K562 (cell line): ENCODE data around the gene UQCC5. TPM values are rescaled to one million over a fixed set of nuclear protein-coding genes. Genes with fewer than 3 reads are reported as not detected.

Experiments
- ATAC-seq: fragments of 200-7000 bp; cut with Tn5 transposase; 3 replicates; pipeline ENCODE4 v1.9.1; 2020; ENCODE audit warnings: moderate library complexity
- BruUV-seq: library from RNA; stranded (reverse); fragments of 400-500 nt; replicated peaks from 2 replicates; lab custom pipeline; 2021; lab: Mats Ljungman, UMichigan
- CTCF ChIA-PET: fragments of 300-600 bp; formaldehyde crosslinking; extraction: SDS; loops from one replicate; lab custom pipeline; 2021; ENCODE audit warnings: low intra/inter-chr PET ratio; lab: Yijun Ruan, JAX
- POLR2A ChIA-PET: fragments of 300-600, 350-650 bp; sonication (Branson Sonifier 250); formaldehyde crosslinking; extraction: SDS; loops from one replicate; lab custom pipeline; 2021; ENCODE audit warnings: antibody characterized with exemption, inconsistent platforms; lab: Yijun Ruan, JAX
- DNase-seq, 4 experiments: peaks; one replicate each; pipeline versions ENCODE4 v3.0.0 to v3.0.0-alpha.2; 2011 to 2018; ENCODE audit warnings: low spot score in 3 of 4, mixed read lengths in 3 of 4; ENCODE audit errors: extremely low read depth in 1 of 4
- FAIRE-seq: peaks from 2 replicates; lab custom pipeline; 2011; peaks lifted over from hg19 to GRCh38; lab: Jason Lieb, UNC
- H2AFZ ChIP-seq: 2 replicates; pipeline ENCODE4 v1.6.0; 2011; ENCODE audit warnings: low read depth, low read length, control low read depth, inconsistent platforms
- H3K27ac ChIP-seq: fragments of 200-600 bp; 3 replicates; pipeline ENCODE4 v1.8.0; 2011; ENCODE audit warnings: low read depth, mild to moderate bottlenecking, control low read depth, inconsistent platforms, low read length, moderate library complexity, mixed read lengths; ENCODE audit errors: extremely low read depth
- H3K27me3 ChIP-seq, 2 experiments: fragments of 300-600 bp in 1 of 2; 2 replicates in 1 of 2; 3 replicates in 1 of 2; pipeline versions ENCODE4 v1.6.0 to v1.8.0; 2011; ENCODE audit warnings: inconsistent platforms in 2 of 2, low read length in 2 of 2, mild to moderate bottlenecking in 1 of 2, mixed read lengths in 1 of 2, moderate library complexity in 1 of 2; ENCODE audit not compliant: control insufficient read depth in 2 of 2, insufficient read depth in 2 of 2
- H3K36me3 ChIP-seq: fragments of 300-600 bp; 3 replicates; pipeline ENCODE4 v1.8.0; 2011; ENCODE audit warnings: mild to moderate bottlenecking, low read length, inconsistent platforms; ENCODE audit not compliant: control insufficient read depth, insufficient read depth
- H3K4me1 ChIP-seq, 2 experiments: fragments of 200-600 bp in 1 of 2; replicated peaks in 1 of 2; 2 replicates in 1 of 2; 3 replicates in 1 of 2; pipeline versions ENCODE4 v1.5.1 to v1.8.0; 2011; ENCODE audit warnings: inconsistent platforms in 2 of 2, low read length in 2 of 2, mild to moderate bottlenecking in 1 of 2, mixed read lengths in 1 of 2, moderate library complexity in 1 of 2; ENCODE audit not compliant: control insufficient read depth in 2 of 2, insufficient read depth in 2 of 2
- H3K4me2 ChIP-seq: 2 replicates; pipeline ENCODE4 v1.6.1; 2011; ENCODE audit warnings: low read length, control low read depth, inconsistent platforms, mixed read lengths; ENCODE audit not compliant: insufficient read depth
- H3K4me3 ChIP-seq: fragments of 200-600 bp; sonication (generic), shearing (Covaris generic); 2 replicates; pipeline ENCODE4 v1.5.1; 2016; ENCODE audit warnings: control low read depth, inconsistent platforms
- H3K79me2 ChIP-seq: fragments of 200-600 bp; 3 replicates; pipeline ENCODE4 v1.8.0; 2011; ENCODE audit warnings: low read length, inconsistent platforms; ENCODE audit not compliant: control insufficient read depth, insufficient read depth
- H3K9ac ChIP-seq, 2 experiments: 2 replicates each; pipeline versions ENCODE4 v1.6.0 to v1.6.1; 2011; ENCODE audit warnings: low read depth in 2 of 2, low read length in 2 of 2, control low read depth in 1 of 2, inconsistent platforms in 1 of 2, mild to moderate bottlenecking in 1 of 2, mixed read lengths in 1 of 2; ENCODE audit not compliant: insufficient read depth in 1 of 2
- H3K9me1 ChIP-seq: one replicate; pipeline ENCODE4 v1.6.0; 2011; ENCODE audit warnings: inconsistent platforms, mild to moderate bottlenecking, low read length, moderate library complexity; ENCODE audit not compliant: control insufficient read depth, insufficient read depth
- H3K9me3 ChIP-seq: replicated peaks from 2 replicates; pipeline ENCODE4 v1.5.1; 2011; ENCODE audit warnings: low read depth, low read length, inconsistent platforms; ENCODE audit not compliant: control insufficient read depth, insufficient read depth
- H4K20me1 ChIP-seq: replicated peaks from 2 replicates; pipeline ENCODE4 v1.6.1; 2011; ENCODE audit warnings: low read length, inconsistent platforms, mixed read lengths; ENCODE audit not compliant: control insufficient read depth, insufficient read depth
- CBX5 ChIP-seq: IDR thresholded peaks from 2 replicates; pipeline ENCODE4 v1.6.1; 2014; ENCODE audit warnings: low read depth, borderline replicate concordance
- DACH1 ChIP-seq: fragments of 450-650 bp; IDR thresholded peaks from 2 replicates; pipeline ENCODE4 v1.6.1; 2018; ENCODE audit not compliant: partially characterized antibody
- HDAC6 ChIP-seq: IDR thresholded peaks from 2 replicates; pipeline ENCODE4 v1.6.1; 2012; ENCODE audit warnings: low read depth, mild to moderate bottlenecking, control low read depth, inconsistent platforms, low read length, moderate library complexity
- IRF1 ChIP-seq: sonication (generic); formaldehyde crosslinking; IDR thresholded peaks from 2 replicates; pipeline ENCODE4 v1.8.0; 2022; ENCODE audit warnings: missing genetic modification reagents, mild to moderate bottlenecking, borderline replicate concordance
- KDM5B ChIP-seq: fragments of 200-600 bp; sonication (generic); IDR thresholded peaks from 2 replicates; pipeline ENCODE4 v1.6.1; 2012; ENCODE audit warnings: low read depth, mild to moderate bottlenecking, moderate library complexity, low read length, control low read depth, inconsistent platforms; ENCODE audit not compliant: insufficient replicate concordance
- MTA1 ChIP-seq: fragments of 450-650 bp; IDR thresholded peaks from 2 replicates; pipeline ENCODE4 v1.6.1; 2017; ENCODE audit warnings: borderline replicate concordance
- NFIX ChIP-seq: fragments of 250-450 bp; sonication (Bioruptor Pico); IDR thresholded peaks from 2 replicates; pipeline ENCODE4 v1.4.0; 2020; ENCODE audit warnings: low read depth, mild to moderate bottlenecking, moderate library complexity
- ZFP30 ChIP-seq: fragments of 250-450 bp; sonication (Bioruptor Pico); IDR thresholded peaks from 2 replicates; pipeline ENCODE4 v1.8.0; 2022; ENCODE audit warnings: moderate library complexity, mild to moderate bottlenecking, inconsistent platforms, borderline replicate concordance
- WGBS: fragments of 100-300 bp; shearing (Covaris generic); methylation state at CpG from one replicate; pipeline ENCODE4 v1.1.6; 2016; ENCODE audit warnings: low coverage, mixed read lengths; ENCODE audit not compliant: insufficient coverage; ENCODE audit errors: missing lambda C conversion rate; 5-methylcytosine and 5-hydroxymethylcytosine counted together
- in situ Hi-C: fragments of 300-500 bp; cut with MboI; formaldehyde crosslinking; loops from 4 replicates; pipeline ENCODE4 v1.15.0; 2018; ENCODE audit warnings: inconsistent platforms, mixed read lengths
- intact Hi-C: fragments of 100-400 bp; cut with micrococcal nuclease; formaldehyde crosslinking; loops from 2 replicates; pipeline ENCODE4 v1.14.2; 2022
- polyA plus RNA-seq, 8 experiments: library from polyadenylated mRNA; depleted of rRNA in 4 of 8; stranded (reverse) in 5 of 8; unstranded in 3 of 8; fragments of >200 nt; fragmentation: Nextera tagmentation in 2 of 8; fragmentation: Illumina TruSeq in 1 of 8; extraction: Ambion mirVana in 2 of 8; extraction: Trizol in 1 of 8; gene quantifications; 2 replicates each; pipeline versions ENCODE4 v1.2.1 to v1.2.3, GENCODE V29; 2011 to 2014; ENCODE audit warnings: inconsistent platforms in 1 of 8, missing spikeins in 1 of 8
- total RNA-seq, 7 experiments: library from RNA; depleted of rRNA in 6 of 7; stranded (reverse); fragments of >200 nt in 6 of 7; fragmentation: Illumina TruSeq in 2 of 7; extraction: Trizol in 2 of 7; gene quantifications; 2 replicates each; pipeline versions ENCODE4 v1.2.1 to v1.2.3, GENCODE V29; 2011 to 2021; ENCODE audit warnings: low replicate concordance in 1 of 7

UQCC5 gene
- total and polyA plus RNA-seq, 9 of the 15 experiments (the other 6 are each of a cell fraction or from before 2014, with no cell fraction given), result 10.2 to 55.4 (median 33.8) TPM

- POLR2A ChIA-PET, result interaction anchor here (1.3 kb wide), 1 partner anchor 156 kb away, joined by 3 read pairs; no protein-coding TSS in a partner anchor
- intact Hi-C loops, result no loop called here
- no peak for TF ChIP-seq HDAC6
- TF ChIP-seq ZFP30, result no peak
- TF ChIP-seq NFIX, result no peak
- TF ChIP-seq KDM5B, result no peak
- TF ChIP-seq CBX5, result no peak
- TF ChIP-seq IRF1, result no peak
- no peak for TF ChIP-seq DACH1
- TF ChIP-seq MTA1, result no peak
Observed at GRCh38 chr3:52529376-52530333, 6.8 kb upstream of the UQCC5 start.

More at GRCh38 chr3:52529376-52530333, 6.8 kb upstream of the UQCC5 start:
- Histone ChIP-seq H3K9me3 (no peaks in the 10 kb centered on the region), H3K4me3 (no peak overlapping the region), H3K79me2 (peaks cover 53% of the 10 kb centered on the region), H4K20me1 (peaks cover 12% of the 10 kb centered on the region; the same call in 1 of the 2 replicates), H3K4me1 (peaks cover 12 to 59% of the 10 kb centered on the region in 2 experiments), H3K9ac (no peak overlapping the region; a peak in 1 of 4 replicates), H3K4me2 (no peak overlapping the region), H3K36me3 (peaks cover 74% of the 10 kb centered on the region; the same call in 2 of the 3 replicates), H3K27ac (no peak overlapping the region), H3K9me1 (peaks cover 17% of the 10 kb centered on the region), H2AFZ (no peak overlapping the region), H3K27me3 (no peaks in the 10 kb centered on the region)
- no TSS peak for BruUV-seq
- CTCF ChIA-PET, result no interaction called here
- in situ Hi-C loops, result no loop called here
- DNase-seq (no peak), FAIRE-seq (no peak), ATAC-seq (no peak)
- 94% methylated on average over 12 of the region's 12 CpGs for WGBS
